Heart right ventricle (tissue), 16 donors: ENCODE measurements around the gene RFX8. TPM values are rescaled to one million over a fixed set of nuclear protein-coding genes. Genes with fewer than 3 reads are reported as not detected.

ENCODE experiments used
- ATAC-seq, 8 donors: fragments of 200-7000 bp; cut with Tn5 transposase; one replicate each; pipeline ENCODE4 v1.9.1; 2020; ENCODE audit warnings: mild to moderate bottlenecking in 8 of 8, moderate library complexity in 8 of 8, moderate number of reproducible peaks in 1 of 8
- DNase-seq, 2 donors: peaks; one replicate each; pipeline ENCODE4 v3.0.0-alpha.2; 2020
- H3K27ac ChIP-seq, 10 donors: fragments of 200-600 bp; sonication (generic) in 2 of 10; one replicate each; pipeline versions ENCODE4 v1.5.0 to v1.8.0; 2020 to 2022; ENCODE audit warnings: mild to moderate bottlenecking in 3 of 10
- H3K27me3 ChIP-seq, 7 donors: fragments of 200-600 bp; one replicate each; pipeline ENCODE4 v1.8.0; 2021 to 2022; ENCODE audit warnings: mild to moderate bottlenecking in 2 of 7
- H3K36me3 ChIP-seq, 9 donors: fragments of 200-600 bp; sonication (generic) in 1 of 9; one replicate each; pipeline versions ENCODE4 v1.5.0 to v1.8.0; 2020 to 2022; ENCODE audit warnings: mild to moderate bottlenecking in 2 of 9
- H3K4me1 ChIP-seq, 9 donors: fragments of 200-600 bp; sonication (generic) in 1 of 9; one replicate each; pipeline versions ENCODE4 v1.5.0 to v1.8.0; 2020 to 2022; ENCODE audit warnings: mild to moderate bottlenecking in 4 of 9
- H3K4me3 ChIP-seq, 10 donors: fragments of 200-600 bp; sonication (generic) in 2 of 10; one replicate each; pipeline versions ENCODE4 v1.5.0 to v1.8.0; 2020 to 2022; ENCODE audit warnings: mild to moderate bottlenecking in 7 of 10, moderate library complexity in 2 of 10
- H3K9me3 ChIP-seq, 11 donors: fragments of 200-600 bp in 10 of 11; sonication (generic) in 2 of 11; one replicate each; pipeline versions ENCODE4 v1.5.0 to v1.8.0; 2013 to 2022; ENCODE audit warnings: mild to moderate bottlenecking in 2 of 11, control low read depth in 1 of 11, moderate library complexity in 1 of 11
- CTCF ChIP-seq, 9 donors: fragments of 200-600 bp; sonication (generic) in 2 of 9; IDR thresholded peaks; one replicate each; pipeline versions ENCODE4 v1.5.0 to v1.8.0; 2021 to 2022; ENCODE audit warnings: antibody characterized with exemption in 9 of 9, mild to moderate bottlenecking in 5 of 9, moderate library complexity in 1 of 9
- WGBS, 2 donors: extraction: QIAGEN DNeasy Blood & Tissue Kit; methylation state at CpG; one replicate each; pipeline ENCODE4 v1.1.7; 2013; ENCODE audit warnings: inconsistent platforms in 1 of 2; 5-methylcytosine and 5-hydroxymethylcytosine counted together
- intact Hi-C, 10 donors: fragments of 100-400 bp; cut with DNase I; formaldehyde crosslinking; loops; one replicate each; pipeline versions ENCODE4 v1.11.1 to v1.14.2; 2022
- polyA plus RNA-seq, 2 donors: library from polyadenylated mRNA; stranded (reverse); fragments of 200-250 nt; gene quantifications; one replicate each; pipeline ENCODE4 v1.2.3, GENCODE V29; 2013
- total RNA-seq, 10 donors: library from RNA; stranded (reverse); fragmentation: NEBNext Ultra II Directional in 3 of 10; extraction: Animal tissue kit (Norgen Biotek cat#: 25700) in 3 of 10; gene quantifications; one replicate each; pipeline versions ENCODE4 v1.2.1 to v1.2.4, GENCODE V29; 2021 to 2023
- donor health status: Arrhythmogenic right ventricular cardiomyopathy.
- donor health status: ischemic (EF 13 %, LVEDD 7.1; RV severe dilation, severe dysfunction).
- donor health status: healthy with polysubstance abuse.
- donor health status: DM: no; HTN: yes; CAD: no.
- donor health status: DM: no; HTN: no; CAD: no.
- donor health status: ischemic (EF 25% LVEDD 6.9; RV normal size, moderate dysfunction).
- donor health status: ischemic (EF 25% LVEDD 5.7; RV mildly dilated, moderate dysfunction).
- donor health status: healthy.
- donor health status: DM: yes; HTN: yes; CAD: no.
- donor health status: Ischemic cardiomyopathy.
- donor health status: ischemic (EF 35%, LVEDD 5.7; RV mildly dilated, moderate dysfunction).
- donor health status: nonischemic (EF 11% LVEDD 7.7; RV severe dilation, severe dysfunction).
- donor health status: DM: yes; HTN: yes; CAD: no.
- donor health status: PGD.
- donor health status: ischemic (EF 29% LVEDD 5.4; RV normal size, mild dysfunction).
- donor health status: nonischemic (EF 23%, LVEDD 6.1; RV moderate dilation, normal function).

Gene RFX8
- total and polyA plus RNA-seq, 12 donors: 0.15 to 0.44 (median 0.16) TPM; not detected in 5

- H3K4me1 ChIP-seq: peaks cover 0 to 16% (median 0%) of the 10 kb centered on the region in 9 donors
- DNase-seq: no peak
- H3K4me3 ChIP-seq: no peak overlapping the region
- H3K9me3 ChIP-seq: no peaks in the 10 kb centered on the region
- H3K27me3 ChIP-seq: peaks cover 0 to 14% (median 0%) of the 10 kb centered on the region in 7 donors
- no peak for TF ChIP-seq CTCF (IDR thresholded peaks at IDR 0.05)
- ATAC-seq: no peak
- intact Hi-C loops: no loop called here
- 84 to 86% methylated on average over 10 of the region's 10 CpGs for WGBS, 2 donors
- no peaks in the 10 kb centered on the region for H3K36me3 ChIP-seq
- no peak overlapping the region for H3K27ac ChIP-seq
These were observed 76.6 kb downstream of the RFX8 start for GRCh38 chr2:101398116-101398821.

DNA sequence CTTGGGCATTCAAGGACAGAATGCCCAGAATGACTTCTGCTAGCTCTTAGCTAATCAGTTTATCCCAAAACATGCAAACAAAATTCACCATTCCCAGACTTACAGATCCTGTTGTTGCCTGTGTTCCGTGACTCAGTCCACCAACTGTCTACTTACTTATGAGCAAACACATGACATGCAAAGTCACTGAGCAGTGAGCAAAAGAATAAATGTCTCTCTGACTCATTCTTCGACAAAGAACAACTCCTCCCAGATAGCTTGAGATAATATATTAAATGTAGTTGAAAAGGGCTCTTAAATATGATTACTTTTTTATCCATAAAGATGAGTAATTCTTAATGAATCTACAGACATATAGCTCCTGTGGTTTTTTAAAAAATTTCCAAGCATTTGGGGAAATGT is 78.6 kb downstream of the RFX8 start:
- Histone ChIP-seq H3K4me3 (no peak overlapping the region), H3K9me3 (no peaks in the 10 kb centered on the region), H3K27me3 (peaks cover 0 to 14% (median 0%) of the 10 kb centered on the region in 7 donors), H3K4me1 (peaks cover 0 to 16% (median 0%) of the 10 kb centered on the region in 9 donors), H3K27ac (no peak overlapping the region), H3K36me3 (no peaks in the 10 kb centered on the region)
- ATAC-seq (no peak), DNase-seq (no peak)
- WGBS, 2 donors: 83 to 89% methylated on average over 2 of the region's 2 CpGs
- intact Hi-C loops: no loop called here
- no peak for TF ChIP-seq CTCF (IDR thresholded peaks at IDR 0.05)

- H3K4me3 ChIP-seq: no peak overlapping the region
- no peaks in the 10 kb centered on the region for H3K9me3 ChIP-seq
- 90 to 92% methylated on average over 6 of the region's 6 CpGs for WGBS, 2 donors
- H3K36me3 ChIP-seq: no peaks in the 10 kb centered on the region
- no peak for TF ChIP-seq CTCF (IDR thresholded peaks at IDR 0.05)
- no peak for DNase-seq
- peaks cover 0 to 12% (median 0%) of the 10 kb centered on the region in 9 donors for H3K4me1 ChIP-seq
- peak in 1 of 8 donors; percentile 55 for ATAC-seq
- peaks cover 0 to 11% (median 0%) of the 10 kb centered on the region in 7 donors for H3K27me3 ChIP-seq
- intact Hi-C loops: no loop called here
- H3K27ac ChIP-seq: no peak overlapping the region
These were observed 79.2 kb downstream of the RFX8 start for GRCh38 chr2:101395545-101396315.

DNA sequence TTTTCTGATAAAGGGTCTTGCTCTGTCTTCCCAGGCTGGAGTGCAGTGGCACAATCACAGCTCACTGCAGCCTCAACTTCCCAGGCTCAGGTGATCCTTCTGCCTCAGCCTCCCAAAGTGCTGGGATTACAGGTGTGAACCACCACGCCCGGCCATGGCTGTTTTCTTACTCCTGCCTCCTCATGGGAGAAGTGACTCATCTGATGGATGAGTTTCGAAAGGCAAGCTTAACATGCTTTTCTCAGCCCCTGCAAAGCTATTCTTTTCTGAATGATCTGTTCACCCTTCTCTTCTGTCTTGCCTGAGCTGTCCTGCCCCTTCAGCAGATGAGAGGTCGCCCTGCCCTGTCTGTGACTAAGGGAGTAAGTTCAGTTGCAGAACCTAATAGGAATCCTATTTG is 86.7 kb downstream of the RFX8 start:
- 67 to 72% methylated on average over 4 of the region's 4 CpGs for WGBS, 2 donors
- Histone ChIP-seq H3K9me3 (no peaks in the 10 kb centered on the region), H3K27me3 (peaks cover 0 to 71% (median 34%) of the 10 kb centered on the region in 7 donors), H3K27ac (no peak overlapping the region), H3K4me3 (no peak overlapping the region), H3K4me1 (peaks cover 2 to 14% (median 10%) of the 10 kb centered on the region in 9 donors), H3K36me3 (no peaks in the 10 kb centered on the region)
- DNase-seq (no peak), ATAC-seq (no peak)
- no peak for TF ChIP-seq CTCF (IDR thresholded peaks at IDR 0.05)
- intact Hi-C loops: loop anchor here in 1 of 10 donors (5.0 kb wide), 1 partner anchor 46 kb away; no protein-coding TSS in a partner anchor
